HG02623 (cell line): ENCODE results near the gene NUP188.

Experiments used
- ATAC-seq: cut with Tn5 transposase; IDR thresholded peaks from one replicate; pipeline ENCODE4 v1.9.1; 2021; ENCODE audit warnings: moderate library complexity; ENCODE audit not compliant: unreplicated experiment

Gene NUP188

DNA sequence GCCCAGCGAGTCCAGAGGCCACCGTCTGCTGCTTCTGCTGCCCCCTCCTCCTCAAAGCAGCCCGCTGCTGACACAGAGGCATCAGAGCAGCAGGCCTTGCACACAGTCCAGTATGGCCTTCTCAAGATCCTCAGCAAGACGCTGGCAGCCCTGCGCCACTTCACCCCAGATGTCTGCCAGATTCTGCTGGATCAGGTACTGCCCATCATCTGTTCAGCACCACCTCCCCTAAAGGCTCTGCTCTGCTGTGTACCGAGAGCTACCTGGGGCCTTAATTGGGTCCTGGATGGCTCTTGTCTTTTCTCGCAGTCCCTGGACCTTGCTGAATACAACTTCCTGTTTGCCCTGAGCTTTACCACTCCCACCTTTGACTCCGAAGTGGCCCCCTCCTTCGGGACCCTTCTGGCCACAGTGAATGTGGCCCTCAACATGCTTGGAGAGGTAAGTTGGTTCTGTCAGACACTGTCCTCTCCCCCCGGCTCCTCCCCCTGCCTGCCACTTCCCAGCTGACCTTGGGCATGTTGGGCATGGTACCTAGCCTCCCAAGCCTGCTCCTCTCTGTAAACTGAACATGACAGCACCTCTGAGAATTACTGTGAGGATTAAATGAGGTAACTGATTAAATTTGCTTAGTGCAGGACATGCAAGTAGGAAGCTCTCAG is 58.0 kb downstream of the NUP188 start:
- ATAC-seq: no peak

DNA sequence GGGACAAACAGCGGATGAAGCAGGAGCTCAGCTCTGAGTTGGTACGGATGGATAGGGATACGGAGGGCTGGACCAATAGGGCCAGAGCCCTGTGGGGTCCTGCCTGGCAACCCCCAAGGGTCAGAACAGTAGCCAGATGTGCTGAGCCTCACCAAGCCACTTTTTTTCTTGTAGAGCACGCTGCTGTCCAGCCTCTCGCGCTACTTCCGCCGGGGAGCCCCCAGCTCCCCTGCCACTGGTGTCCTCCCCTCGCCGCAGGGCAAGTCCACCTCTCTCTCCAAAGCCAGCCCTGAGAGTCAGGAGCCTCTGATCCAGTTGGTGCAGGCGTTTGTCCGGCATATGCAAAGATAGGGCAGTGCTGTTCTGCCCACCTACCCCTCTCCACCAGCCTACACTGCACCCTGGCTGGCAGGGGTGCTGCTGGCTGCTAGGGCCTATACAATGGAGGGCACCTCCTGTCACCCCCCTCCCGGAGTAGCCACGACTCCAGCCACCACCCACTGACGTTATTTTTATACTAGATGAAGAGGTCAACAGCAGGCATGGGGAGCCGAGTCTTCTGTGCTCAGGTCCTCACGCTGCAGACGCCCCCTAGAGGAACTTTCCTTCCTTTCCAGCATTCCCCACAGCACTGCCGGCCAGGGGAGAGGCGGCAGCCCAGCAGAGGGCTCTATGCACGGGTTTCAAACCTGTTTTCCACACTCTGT is 59.0 kb downstream of the NUP188 start:
- ATAC-seq: no peak

- ATAC-seq: no peak
These were observed 59.7 kb downstream of the NUP188 start for GRCh38 chr9:129007035-129007765.

GRCh38 chr9:129007766-129008468 is 60.4 kb downstream of the NUP188 start:
- ATAC-seq: no peak

DNA sequence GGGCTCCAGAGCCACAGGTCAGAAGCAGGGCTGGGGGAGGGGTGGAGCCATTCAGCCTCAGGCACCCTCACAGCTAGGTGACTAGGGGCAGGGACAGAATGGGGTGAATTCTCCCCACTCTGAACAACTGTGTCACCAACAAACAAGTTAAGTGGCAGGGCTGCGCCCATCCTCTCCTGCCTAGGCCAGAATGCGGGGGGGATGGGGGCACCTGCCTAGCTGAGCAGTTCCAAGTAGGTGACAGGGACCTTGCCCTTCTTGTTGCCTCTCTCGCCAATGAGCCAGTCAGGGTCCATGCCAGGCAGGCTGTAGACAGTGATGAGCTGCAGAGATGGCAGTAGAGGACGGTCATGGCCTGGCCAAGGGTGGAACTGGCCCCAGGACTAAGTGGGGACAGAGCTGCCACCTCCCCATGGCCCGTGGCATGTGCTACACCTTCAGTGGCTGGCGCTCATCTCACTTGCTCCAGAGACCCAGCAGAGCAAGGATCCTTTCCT is 61.0 kb downstream of the NUP188 start:
- ATAC-seq: no peak

DNA sequence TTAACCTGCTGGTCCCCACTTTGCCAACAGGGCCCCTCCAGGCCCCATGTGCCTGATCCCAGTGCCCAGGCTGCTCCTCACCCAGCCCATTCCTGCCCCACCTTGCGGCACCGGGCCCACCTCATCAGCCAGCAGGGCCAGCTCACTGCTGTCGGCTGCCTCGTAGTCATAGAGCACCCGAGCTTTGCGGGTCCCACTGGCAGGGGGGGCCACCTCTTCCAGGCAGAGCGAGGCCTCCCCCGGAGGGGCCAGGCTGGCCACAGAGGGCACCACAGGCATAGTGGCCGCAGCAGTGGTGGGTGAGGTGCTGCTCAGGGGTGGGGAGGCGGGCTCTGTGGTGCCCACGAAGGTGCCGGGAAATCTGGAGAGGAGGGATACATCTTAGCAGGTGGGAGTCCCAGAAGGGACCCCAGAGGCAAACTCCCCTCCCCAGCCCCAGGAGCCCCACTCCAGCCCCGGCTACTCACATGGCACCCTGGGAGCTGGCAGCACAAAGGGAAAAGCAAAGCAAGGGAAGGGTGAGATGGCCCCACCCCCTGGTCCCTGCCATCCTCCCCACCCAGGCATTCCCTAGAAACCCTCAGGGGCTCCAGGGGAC is 61.6 kb downstream of the NUP188 start:
- no peak for ATAC-seq

GRCh38 chr9:129009584-129010141 is 62.2 kb downstream of the NUP188 start:
- no peak for ATAC-seq

GRCh38 chr9:129010267-129010975 is 62.9 kb downstream of the NUP188 start:
- ATAC-seq: no peak

DNA sequence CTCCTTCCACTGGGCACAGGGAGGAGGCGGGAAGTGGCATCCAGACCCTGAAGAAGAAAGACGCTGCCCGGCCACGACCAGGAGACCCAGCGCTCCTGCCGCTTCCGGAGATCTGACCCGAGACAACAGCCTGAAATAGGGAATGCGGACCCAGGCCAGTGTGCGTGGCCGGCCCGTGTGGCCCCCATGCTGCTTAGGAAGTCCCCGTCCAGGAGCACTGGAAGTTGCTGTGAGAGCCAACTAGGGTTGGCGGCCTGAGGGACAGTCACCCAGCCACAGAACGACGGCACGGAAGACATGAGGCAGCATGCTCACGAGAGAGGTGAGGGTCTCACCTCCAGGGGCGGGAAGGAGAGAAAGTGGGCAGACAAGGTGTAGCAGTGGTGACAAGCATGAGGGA is 63.7 kb downstream of the NUP188 start:
- no peak for ATAC-seq

GRCh38 chr9:129011761-129012181 is 64.3 kb downstream of the NUP188 start:
- ATAC-seq: no peak

DNA sequence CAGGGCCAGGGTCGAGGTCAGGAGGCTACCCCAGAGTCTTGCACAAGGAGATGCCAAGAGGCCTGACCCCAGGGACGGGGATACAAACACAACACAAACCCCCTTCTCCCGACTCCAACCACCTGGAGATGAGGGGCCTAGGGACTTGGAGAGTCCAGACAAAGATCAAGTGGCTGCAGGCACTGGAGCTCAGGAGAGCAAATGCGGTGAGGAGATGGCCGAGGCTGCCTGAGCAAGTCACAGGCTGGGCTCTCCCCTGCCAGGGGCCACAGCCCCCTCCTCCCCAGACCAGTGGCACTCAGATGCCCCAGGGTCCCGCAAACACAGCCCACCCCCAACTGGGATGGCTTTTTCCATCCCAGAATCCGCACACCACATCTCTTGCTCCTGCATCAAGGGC is 64.8 kb downstream of the NUP188 start:
- no peak for ATAC-seq

DNA sequence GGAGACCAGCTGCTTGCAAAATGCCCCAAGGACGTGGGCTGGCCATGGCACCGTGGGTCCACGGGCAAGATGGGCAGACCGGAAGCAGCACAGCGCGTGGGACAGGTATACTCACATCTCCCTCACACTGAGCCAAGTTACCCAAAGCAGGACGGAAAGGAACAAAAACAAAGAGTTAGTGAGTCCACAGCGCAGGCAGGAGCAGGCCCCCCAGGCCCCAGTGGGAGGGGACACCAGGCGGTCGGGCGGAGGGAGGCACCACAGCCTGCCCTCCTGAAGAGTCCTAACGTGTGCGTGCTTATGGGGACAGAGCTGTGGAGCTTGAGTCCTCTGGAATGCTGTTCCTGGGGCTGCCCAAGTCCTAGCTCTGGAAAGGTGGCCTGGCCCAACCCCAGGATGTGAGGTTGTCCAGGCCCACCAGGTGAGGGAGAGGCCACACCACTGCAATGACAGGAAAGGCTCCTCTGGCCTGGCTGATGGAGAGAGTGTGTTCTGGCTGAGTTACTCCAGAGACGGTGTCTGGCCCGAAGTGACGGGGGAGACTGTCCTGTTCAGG is 65.5 kb downstream of the NUP188 start:
- no peak for ATAC-seq

GRCh38 chr9:129013674-129014073 is 66.2 kb downstream of the NUP188 start:
- no peak for ATAC-seq

DNA sequence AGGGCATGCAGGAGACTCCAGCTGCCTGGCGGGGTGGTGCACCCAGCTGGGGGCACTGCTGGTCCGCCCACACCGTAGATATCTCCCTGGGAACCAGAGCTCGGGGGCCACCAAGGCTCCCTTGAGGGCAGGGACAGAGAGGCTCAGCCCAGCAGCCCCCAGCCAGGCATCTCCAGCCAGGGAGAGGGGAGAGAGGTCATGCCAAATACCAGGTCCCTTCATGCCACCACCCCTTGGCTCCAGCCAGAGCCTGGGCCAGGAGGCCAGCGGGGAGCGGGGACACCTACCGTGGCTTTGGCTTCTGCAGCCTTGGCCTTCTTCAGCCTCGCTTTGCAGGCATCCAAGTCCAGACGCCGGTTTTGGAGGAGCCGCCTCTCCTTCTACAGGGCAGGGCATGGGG is 66.6 kb downstream of the NUP188 start:
- no peak for ATAC-seq

DNA sequence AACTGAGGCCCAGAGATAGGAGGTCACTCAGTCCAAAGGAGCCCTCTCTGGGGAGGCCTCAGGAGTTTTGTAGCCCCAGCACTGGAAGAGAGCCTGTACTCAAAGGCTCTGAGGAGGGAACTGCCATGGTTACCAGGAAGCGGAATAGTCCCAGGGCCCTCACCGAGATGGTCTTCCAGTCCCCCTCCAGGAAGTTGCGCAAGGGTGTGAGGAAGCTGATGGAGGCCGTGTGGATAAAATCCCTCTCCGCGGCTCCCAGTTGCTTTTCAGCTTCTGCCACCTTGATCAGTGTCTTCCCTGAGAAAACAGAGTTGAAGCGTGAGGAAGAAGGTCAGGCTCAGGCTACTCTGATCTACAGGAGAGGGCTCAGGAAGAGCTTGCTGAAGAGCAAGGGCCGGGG is 67.1 kb downstream of the NUP188 start:
- no peak for ATAC-seq

- ATAC-seq: no peak
These were observed 73.6 kb downstream of the NUP188 start for GRCh38 chr9:129021091-129021490.

- ATAC-seq: no peak
These were observed 74.5 kb downstream of the NUP188 start for GRCh38 chr9:129022037-129022436.

DNA sequence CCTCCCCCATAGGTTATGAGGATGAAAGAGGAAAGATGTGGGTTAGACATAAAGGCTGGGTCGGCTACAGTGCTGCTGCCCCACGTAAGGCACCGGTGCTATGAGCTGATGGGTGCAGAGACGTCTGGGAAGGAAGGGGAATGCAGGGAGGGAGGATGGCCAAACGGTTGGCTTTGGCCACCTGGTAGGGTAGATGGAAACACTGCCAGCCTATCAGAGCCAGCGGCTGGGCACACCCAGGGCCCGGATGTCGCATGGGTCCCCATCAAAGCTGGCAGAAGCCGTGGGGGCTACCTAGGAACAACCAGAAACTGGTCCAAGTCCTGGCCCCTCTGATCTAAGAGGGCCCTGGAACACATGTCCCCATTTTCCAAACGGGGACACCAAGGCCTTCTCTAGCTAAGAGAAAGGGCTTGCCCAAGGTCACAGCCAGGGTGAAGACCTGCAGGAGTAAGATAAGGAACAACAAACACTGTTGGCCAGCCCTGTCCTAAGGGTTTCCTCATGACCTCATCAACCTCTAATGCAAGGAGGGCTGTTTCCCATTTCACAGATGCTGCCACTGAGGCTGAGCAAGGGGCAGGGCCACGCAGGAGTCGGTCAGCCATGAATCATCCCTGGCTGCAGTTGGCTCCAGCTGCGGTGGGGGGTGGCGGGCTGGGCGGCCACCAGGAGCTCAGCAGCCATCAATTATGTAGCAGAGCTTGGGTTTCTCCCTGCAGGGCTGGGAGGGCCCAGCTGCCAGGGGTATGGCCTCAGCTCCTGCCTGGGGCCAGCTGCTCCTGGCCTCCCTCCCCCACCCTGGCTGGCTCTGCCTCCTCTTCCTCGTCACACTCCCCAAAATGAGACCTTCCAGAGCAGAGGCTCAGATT is 75.8 kb downstream of the NUP188 start:
- no peak for ATAC-seq

GRCh38 chr9:129023908-129024233 is 76.4 kb downstream of the NUP188 start:
- no peak for ATAC-seq
